Measurements from ENCODE around the gene KTN1. TPM values are rescaled to one million over a fixed set of nuclear protein-coding genes. Genes with fewer than 3 reads are reported as not detected.

KTN1 gene
- total RNA-seq, 1 experiment from 2014 or later, result 138 TPM

DNA sequence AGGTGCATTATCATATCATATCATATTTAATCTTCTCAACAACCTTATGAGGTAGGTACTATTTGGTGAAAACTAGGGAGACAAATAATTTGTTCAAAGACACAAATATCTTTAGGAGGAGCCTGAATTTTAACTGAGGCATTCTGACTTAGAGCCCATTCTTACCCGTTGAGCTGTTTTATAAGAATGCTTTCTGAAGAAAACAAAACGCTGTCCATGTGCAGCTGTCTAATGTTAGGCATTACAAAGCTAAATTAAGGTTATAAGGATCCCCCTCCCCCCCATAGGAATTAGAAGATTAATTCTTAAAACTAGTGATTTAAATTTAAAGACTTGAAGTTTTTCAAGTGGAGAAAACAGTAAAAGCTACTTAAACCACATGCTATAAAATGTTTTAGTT, 6.4 kb downstream of the KTN1 start:
- Mint-ChIP-seq H3K36me3 (ENCODE audit: insufficient read depth, unreplicated experiment) (no peaks in the 10 kb centered on the region), H3K9me3 (ENCODE audit: unreplicated experiment) (no peaks in the 10 kb centered on the region), H3K4me1 (ENCODE audit: low read depth, unreplicated experiment) (peaks cover 14% of the 10 kb centered on the region), H3K27ac (ENCODE audit: unreplicated experiment) (no peak overlapping the region), H3K27me3 (ENCODE audit: insufficient read depth, unreplicated experiment) (no peaks in the 10 kb centered on the region), H3K4me3 (ENCODE audit: unreplicated experiment) (no peak overlapping the region)
- H3K27me3 ChIP-seq (replicated peaks; ENCODE audit: control insufficient read depth, insufficient read depth, low read length), result no peaks in the 10 kb centered on the region
- no peaks in the 10 kb centered on the region for H3K9me3 ChIP-seq
- intact Hi-C loops (cut with micrococcal nuclease; ENCODE audit: unreplicated experiment), result no loop called here
- no peak for DNase-seq
- TF ChIP-seq, protein P1, sequence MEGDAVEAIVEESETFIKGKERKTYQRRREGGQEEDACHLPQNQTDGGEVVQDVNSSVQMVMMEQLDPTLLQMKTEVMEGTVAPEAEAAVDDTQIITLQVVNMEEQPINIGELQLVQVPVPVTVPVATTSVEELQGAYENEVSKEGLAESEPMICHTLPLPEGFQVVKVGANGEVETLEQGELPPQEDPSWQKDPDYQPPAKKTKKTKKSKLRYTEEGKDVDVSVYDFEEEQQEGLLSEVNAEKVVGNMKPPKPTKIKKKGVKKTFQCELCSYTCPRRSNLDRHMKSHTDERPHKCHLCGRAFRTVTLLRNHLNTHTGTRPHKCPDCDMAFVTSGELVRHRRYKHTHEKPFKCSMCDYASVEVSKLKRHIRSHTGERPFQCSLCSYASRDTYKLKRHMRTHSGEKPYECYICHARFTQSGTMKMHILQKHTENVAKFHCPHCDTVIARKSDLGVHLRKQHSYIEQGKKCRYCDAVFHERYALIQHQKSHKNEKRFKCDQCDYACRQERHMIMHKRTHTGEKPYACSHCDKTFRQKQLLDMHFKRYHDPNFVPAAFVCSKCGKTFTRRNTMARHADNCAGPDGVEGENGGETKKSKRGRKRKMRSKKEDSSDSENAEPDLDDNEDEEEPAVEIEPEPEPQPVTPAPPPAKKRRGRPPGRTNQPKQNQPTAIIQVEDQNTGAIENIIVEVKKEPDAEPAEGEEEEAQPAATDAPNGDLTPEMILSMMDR (IDR thresholded peaks at IDR 0.05; ENCODE audit: insufficient read depth in 1 of 2, low read depth in 1 of 2, low read length in 1 of 2, severe bottlenecking in 1 of 2, unreplicated experiment in 1 of 2), result no peak
- H3K4me1 ChIP-seq, result peaks cover 29% of the 10 kb centered on the region
- ChIA-PET POLR2A (no interaction called here), CTCF (interaction anchor here (0.6 kb wide), 1 partner anchor 606 kb away, joined by 3 read pairs; no protein-coding TSS in a partner anchor)
- BruUV-seq (replicated peaks), result no TSS peak
- H3K36me3 ChIP-seq (ENCODE audit: control insufficient read depth, insufficient read depth, low read length), result no peaks in the 10 kb centered on the region
- H3K4me3 ChIP-seq (ENCODE audit: low read depth, low read length), result no peak overlapping the region

DNA sequence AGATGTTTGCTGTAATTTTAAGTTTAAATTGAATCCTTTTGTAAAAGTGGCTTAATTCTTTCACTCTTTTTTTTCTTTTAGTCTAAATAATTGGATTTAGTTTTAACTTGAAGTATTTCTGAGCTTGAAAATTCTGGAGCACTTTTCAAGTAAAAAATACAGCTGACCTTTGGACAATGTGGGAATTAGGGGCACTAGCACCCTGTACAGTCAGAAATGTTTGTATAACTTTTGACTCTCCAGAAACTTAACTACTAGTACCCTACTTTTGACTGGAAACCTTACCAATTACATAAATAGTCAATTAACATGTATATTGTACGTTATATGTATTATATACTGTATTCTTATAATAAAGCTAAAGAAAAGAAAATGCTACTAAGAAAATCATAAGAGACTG, 7.8 kb downstream of the KTN1 start:
- no peaks in the 10 kb centered on the region for H3K27me3 ChIP-seq (replicated peaks; ENCODE audit: control insufficient read depth, insufficient read depth, low read length)
- H3K4me1 ChIP-seq, result peaks cover 30% of the 10 kb centered on the region
- Mint-ChIP-seq H3K4me3 (ENCODE audit: unreplicated experiment) (no peak overlapping the region), H3K27ac (ENCODE audit: unreplicated experiment) (no peak overlapping the region), H3K27me3 (ENCODE audit: insufficient read depth, unreplicated experiment) (no peaks in the 10 kb centered on the region), H3K9me3 (ENCODE audit: unreplicated experiment) (no peaks in the 10 kb centered on the region), H3K36me3 (ENCODE audit: insufficient read depth, unreplicated experiment) (no peaks in the 10 kb centered on the region), H3K4me1 (ENCODE audit: low read depth, unreplicated experiment) (peaks cover 28% of the 10 kb centered on the region)
- no peaks in the 10 kb centered on the region for H3K9me3 ChIP-seq
- ChIA-PET POLR2A (no interaction called here), CTCF (no interaction called here)
- intact Hi-C loops (cut with micrococcal nuclease; ENCODE audit: unreplicated experiment), result no loop called here
- H3K36me3 ChIP-seq (ENCODE audit: control insufficient read depth, insufficient read depth, low read length), result no peaks in the 10 kb centered on the region
- no peak overlapping the region for H3K4me3 ChIP-seq (ENCODE audit: low read depth, low read length)
- no peak for DNase-seq
- TF ChIP-seq, protein P1 (IDR thresholded peaks at IDR 0.05; ENCODE audit: insufficient read depth in 1 of 2, low read depth in 1 of 2, low read length in 1 of 2, severe bottlenecking in 1 of 2, unreplicated experiment in 1 of 2), result no peak
- BruUV-seq (replicated peaks), result no TSS peak

DNA sequence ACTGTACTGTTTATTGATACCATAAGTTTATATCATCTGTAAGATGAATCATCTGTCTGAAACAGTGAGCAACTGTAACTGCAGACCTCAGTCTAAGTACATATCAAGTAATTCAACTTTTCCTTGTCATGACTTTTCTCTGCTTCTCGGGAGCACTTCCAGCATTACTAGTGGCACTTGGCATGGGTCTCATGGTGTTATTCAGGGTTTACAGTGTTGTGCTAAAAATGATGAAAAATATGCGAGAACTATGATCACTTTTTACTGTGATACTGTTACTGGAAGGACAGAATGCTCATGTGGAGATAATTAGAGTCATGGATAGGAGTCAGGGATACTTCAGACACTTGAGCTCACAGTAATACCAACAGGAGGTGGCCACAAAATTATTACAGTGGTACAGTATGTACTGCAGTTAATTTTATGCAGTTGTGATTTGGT, 8.3 kb downstream of the KTN1 start:
- no peak overlapping the region for H3K4me3 ChIP-seq (ENCODE audit: low read depth, low read length)
- H3K36me3 ChIP-seq (ENCODE audit: control insufficient read depth, insufficient read depth, low read length), result no peaks in the 10 kb centered on the region
- no peaks in the 10 kb centered on the region for H3K9me3 ChIP-seq
- H3K36me3 Mint-ChIP-seq (ENCODE audit: insufficient read depth, unreplicated experiment), result no peaks in the 10 kb centered on the region
- intact Hi-C loops (cut with micrococcal nuclease; ENCODE audit: unreplicated experiment), result no loop called here
- no peaks in the 10 kb centered on the region for H3K27me3 Mint-ChIP-seq (ENCODE audit: insufficient read depth, unreplicated experiment)
- H3K27ac Mint-ChIP-seq (ENCODE audit: unreplicated experiment), result no peak overlapping the region
- POLR2A ChIA-PET, result no interaction called here
- H3K4me1 Mint-ChIP-seq (ENCODE audit: low read depth, unreplicated experiment), result peaks cover 31% of the 10 kb centered on the region
- no TSS peak for BruUV-seq (replicated peaks)
- peaks cover 32% of the 10 kb centered on the region for H3K4me1 ChIP-seq
- DNase-seq, result no peak
- no peaks in the 10 kb centered on the region for H3K9me3 Mint-ChIP-seq (ENCODE audit: unreplicated experiment)
- CTCF ChIA-PET, result no interaction called here
- TF ChIP-seq, protein P1 (IDR thresholded peaks at IDR 0.05; ENCODE audit: insufficient read depth in 1 of 2, low read depth in 1 of 2, low read length in 1 of 2, severe bottlenecking in 1 of 2, unreplicated experiment in 1 of 2), result no peak
- H3K27me3 ChIP-seq (replicated peaks; ENCODE audit: control insufficient read depth, insufficient read depth, low read length), result no peaks in the 10 kb centered on the region
- no peak overlapping the region for H3K4me3 Mint-ChIP-seq (ENCODE audit: unreplicated experiment)
